GM12892 (cell line): ENCODE results near the gene RBM10.
A peak's percentile ranks its signal among the peaks of the same experiment; 100 is the strongest.
"Not testable (repeated sequence)": the region's sequence is repeated elsewhere in the genome, so short reads cannot be mapped to it uniquely, and the experiment has no call there.

ENCODE experiments used
- DNase-seq: peaks from one replicate; pipeline ENCODE4 v3.0.0; 2011; ENCODE audit not compliant: insufficient read length
- FAIRE-seq: peaks from 2 replicates; lab custom pipeline; 2011; peaks lifted over from hg19 to GRCh38; lab: Jason Lieb, UNC
- POLR2A ChIP-seq: IDR thresholded peaks from 2 replicates; pipeline ENCODE4 v1.6.1; 2011; ENCODE audit warnings: low read depth, low read length, control low read depth
- POLR2AphosphoS5 ChIP-seq: IDR thresholded peaks from 2 replicates; pipeline ENCODE4 v1.6.1; 2011; ENCODE audit warnings: low read depth, low read length, control low read depth
- TAF1 ChIP-seq: IDR thresholded peaks from 2 replicates; pipeline ENCODE4 v1.6.1; 2011; ENCODE audit warnings: low read depth, mild to moderate bottlenecking, control low read depth, low read length, borderline replicate concordance

Gene RBM10

DNA sequence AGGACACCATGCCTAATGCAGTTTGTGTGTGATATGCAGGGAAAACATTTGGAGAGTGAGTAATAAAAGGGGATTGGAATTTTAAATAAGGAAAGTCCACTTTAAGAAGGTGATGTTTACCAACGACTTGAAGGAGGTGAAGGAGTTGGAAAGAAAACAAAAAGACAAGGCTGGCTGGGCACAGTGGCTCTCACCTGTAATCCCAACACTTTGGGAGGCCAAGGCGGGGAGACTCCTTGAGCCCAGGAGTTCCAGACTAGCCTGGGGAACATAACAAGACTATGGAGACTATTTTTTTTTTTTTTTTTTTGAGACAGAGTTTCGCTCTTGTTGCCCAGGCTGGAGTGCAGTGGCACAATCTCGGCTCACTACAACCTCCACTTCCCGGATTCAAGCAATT, 11.5 kb upstream of the RBM10 start:
- no peak for DNase-seq
- TF ChIP-seq POLR2AphosphoS5 = no peak
- TF ChIP-seq POLR2A = no peak
- TF ChIP-seq TAF1 = no peak
- no peak for FAIRE-seq

DNA sequence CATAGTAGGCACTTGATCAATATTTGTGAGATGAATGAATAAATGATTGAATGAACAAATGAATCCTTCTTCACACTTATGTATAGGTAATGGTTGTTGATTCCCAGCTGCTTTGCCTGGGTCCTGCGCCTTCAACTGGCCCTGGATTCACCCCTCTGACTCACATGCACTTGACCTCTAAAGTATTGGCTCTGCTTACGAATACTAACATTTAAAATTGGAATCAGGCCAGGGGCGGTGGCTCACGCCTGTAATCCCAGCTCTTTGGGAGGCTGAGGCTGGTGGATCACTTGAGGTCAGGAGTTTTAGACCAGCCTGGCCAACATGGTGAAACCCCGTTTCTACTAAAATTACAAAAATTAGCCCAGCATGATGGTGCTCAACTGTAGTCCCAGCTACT, 9.4 kb upstream of the RBM10 start:
- not testable (repeated sequence) for FAIRE-seq, DNase-seq

- no peak for FAIRE-seq
- TF ChIP-seq POLR2A (no peak), TAF1 (no peak), POLR2AphosphoS5 (no peak)
Observed at GRCh38 chrX:47138171-47138570, 6.8 kb upstream of the RBM10 start.

DNA sequence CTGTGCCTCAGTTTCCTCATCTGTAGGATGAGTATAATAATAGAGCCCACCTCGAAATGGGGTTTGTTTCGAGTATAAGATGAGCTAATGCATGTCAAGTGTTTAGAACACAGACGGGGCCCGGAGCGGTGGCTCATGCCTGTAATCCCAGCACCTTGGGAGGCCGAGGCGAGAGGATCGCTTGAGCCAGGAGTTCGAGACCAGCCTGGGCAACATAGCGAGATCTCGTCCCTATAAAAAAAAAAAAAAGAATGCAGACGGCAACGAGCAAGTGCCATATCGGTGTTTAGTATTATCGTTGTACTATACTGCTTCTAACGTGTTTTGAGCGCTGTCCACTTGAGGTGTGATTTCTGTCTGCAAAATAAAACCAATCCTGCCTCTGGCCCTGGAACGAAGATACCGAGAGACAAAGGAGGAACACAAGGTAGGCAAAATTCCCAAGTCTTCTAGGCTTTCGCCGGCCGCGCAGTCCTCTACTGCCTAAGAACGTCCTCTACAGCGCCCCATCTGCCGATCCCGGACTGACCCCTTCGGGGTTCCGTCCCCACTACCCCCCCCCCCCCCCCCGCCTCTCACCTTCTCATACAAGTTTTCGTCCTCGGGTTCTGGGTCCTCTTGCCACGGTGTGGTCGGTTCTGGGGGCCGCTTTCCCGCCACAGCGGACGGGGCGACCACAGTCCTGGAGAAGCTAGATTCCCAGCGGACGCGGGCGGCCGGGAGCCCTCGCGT, 961 bp upstream of the RBM10 start:
- FAIRE-seq = no peak
- no peak for DNase-seq
- no peak for TF ChIP-seq POLR2A
- TF ChIP-seq POLR2AphosphoS5 = no peak
- TF ChIP-seq TAF1 = no peak

More at GRCh38 chrX:47138171-47138570, 6.8 kb upstream of the RBM10 start:
- no peak for DNase-seq

GRCh38 chrX:47145395-47146120, 537 bp downstream of the RBM10 start:
- peak; percentile 36 for DNase-seq
- TF ChIP-seq TAF1 (0 out of 2 replicates have a peak, but pooled peaks have one; percentile 6), POLR2A (no peak)
- peak; percentile 60 for FAIRE-seq

DNA sequence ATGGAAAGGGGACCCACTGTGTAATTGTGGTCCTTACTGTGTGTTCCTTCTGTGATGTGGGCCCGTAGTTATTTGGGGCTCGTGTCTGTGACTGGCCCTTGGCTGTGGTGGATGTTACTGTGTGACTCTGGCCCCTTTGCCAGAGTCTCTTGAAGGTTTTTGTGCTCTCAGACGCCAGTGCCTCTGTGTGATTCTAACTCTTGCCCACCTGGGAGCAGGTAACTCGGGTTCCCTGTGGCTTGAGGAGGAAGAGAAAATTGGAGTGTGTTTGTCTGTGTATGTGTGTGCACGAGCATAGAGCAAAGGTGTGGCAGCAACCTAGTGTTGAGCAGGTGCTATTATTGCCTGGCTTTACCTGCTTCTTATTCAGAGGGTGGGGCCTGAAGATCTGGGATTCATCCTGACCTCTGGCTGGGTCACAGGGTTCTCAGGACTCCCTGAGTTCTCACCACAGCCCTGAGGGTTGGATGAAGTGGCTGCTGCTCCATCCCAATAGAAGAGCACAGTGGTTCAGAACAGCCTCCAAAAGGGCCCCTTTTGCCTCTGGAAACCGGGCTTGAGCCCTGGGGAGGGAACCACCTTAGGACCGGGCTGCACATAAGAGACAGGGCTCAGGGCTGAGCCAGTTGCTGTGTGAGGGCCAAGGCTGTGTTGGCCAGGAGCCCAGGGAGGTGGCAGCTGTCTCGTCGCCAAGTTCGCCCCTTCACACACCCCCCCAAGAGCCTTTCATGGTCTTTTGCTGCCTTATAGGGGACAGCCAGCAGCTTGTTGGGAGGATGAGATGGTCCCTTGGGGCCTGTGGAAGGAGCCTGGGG, 1.3 kb downstream of the RBM10 start:
- FAIRE-seq = peak; percentile 5
- TF ChIP-seq POLR2AphosphoS5 = no peak
- no peak for TF ChIP-seq TAF1
- TF ChIP-seq POLR2A = no peak

GRCh38 chrX:47146936-47147859, 2.2 kb downstream of the RBM10 start:
- DNase-seq (no peak), FAIRE-seq (no peak)
- TF ChIP-seq POLR2A = no peak
- no peak for TF ChIP-seq POLR2AphosphoS5
- TF ChIP-seq TAF1 = no peak

More for the DNA sequence above, 1.3 kb downstream of the RBM10 start:
- no peak for DNase-seq

DNA sequence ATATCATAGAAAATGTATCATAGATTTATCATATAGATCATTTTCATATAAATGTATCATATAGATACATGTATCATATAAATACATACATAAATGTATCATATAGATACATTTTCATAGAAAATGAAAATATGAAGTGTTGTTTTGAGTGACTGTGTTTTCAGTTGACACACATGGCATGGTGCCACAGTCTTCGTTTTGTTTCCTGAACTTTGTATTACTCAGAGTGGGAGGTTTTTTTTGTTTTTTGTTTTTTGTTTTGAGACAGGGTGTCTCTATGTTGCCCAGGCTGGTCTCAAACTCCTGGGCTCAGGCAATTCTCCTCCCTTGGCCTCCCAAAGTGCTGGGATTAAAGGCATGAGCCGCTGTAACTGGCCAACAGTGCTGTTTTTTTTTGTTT, 3.9 kb downstream of the RBM10 start:
- DNase-seq (no peak), FAIRE-seq (no peak)
- TF ChIP-seq TAF1 = no peak
- TF ChIP-seq POLR2AphosphoS5 = no peak
- TF ChIP-seq POLR2A = no peak

DNA sequence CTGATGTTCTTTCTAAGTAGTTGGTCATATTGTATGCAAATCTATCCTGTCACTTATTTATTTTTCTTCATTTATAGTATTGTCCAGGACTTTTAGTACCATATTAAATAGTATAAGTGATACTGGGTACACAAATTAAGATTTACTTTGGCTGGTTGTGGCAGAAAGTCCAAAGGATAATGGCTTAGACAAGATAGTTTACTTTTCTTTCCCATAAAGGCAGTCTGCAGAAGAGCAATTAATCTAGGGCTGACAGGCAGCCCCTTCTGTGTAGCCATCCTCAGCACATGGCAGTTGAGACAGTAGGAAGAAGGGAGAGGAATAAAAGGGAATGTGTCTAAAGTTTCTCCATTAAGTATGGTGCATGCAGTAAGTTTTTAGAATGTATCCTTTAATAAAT, 6.4 kb downstream of the RBM10 start:
- FAIRE-seq (no peak), DNase-seq (no peak)
- no peak for TF ChIP-seq TAF1
- TF ChIP-seq POLR2AphosphoS5 = no peak
- TF ChIP-seq POLR2A = no peak

DNA sequence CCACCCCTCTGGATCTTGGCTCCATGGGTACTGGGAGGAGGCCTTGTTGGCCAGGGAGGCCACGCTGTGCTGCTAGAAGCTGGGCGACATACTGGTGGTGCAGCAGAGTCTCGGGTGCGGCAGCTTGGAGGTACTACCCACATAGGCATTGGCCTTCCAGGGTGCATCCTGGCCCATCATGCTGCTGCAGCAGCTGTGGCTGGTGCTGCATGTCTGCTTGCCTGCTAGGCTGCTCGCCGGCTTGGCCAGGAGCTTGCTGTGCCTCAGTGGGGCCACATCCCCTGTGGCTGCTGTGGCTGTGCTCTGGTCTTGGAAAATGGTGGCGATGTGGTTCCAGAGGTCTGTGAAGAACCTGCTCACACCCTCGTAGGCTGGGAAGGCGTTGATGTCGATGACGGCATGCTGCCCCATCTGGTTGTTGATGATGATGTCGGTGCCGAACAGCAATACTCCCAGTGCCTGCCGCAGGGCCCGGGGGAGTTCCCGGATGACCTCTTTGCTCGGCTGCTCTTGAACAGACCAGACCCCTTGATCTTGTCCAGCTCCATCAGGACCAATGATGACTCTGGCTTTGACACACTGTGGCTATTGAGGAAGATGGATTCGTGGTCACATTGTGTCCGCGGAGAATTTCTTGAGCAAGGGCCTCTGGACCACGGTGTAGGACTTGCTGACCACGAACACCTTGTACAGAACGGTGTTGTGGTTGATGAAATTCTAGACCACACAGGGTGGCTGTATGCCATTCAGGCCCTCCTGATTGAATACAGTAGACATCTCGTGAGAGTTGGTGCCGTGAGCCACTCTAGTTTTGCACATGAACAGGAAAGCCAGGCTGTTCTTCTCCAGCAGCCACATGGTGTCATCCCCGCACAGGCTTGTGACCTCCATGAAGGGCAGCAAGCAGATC, 11.8 kb downstream of the RBM10 start:
- DNase-seq (no peak), FAIRE-seq (no peak)
- TF ChIP-seq POLR2A (peak; percentile 43; the same call in 1 of the 2 replicates), POLR2AphosphoS5 (no peak)
